CD14-positive monocyte (primary cell): ENCODE results near the gene TMEM119. TPM values are rescaled to one million over a fixed set of nuclear protein-coding genes. Genes with fewer than 3 reads are reported as not detected.

Experiments
- DNase-seq, 3 donors: peaks; one replicate each; pipeline ENCODE4 v3.0.0-alpha.2; 2011 to 2022
- H2AFZ ChIP-seq: 2 replicates; pipeline ENCODE4 v1.6.0; 2012; ENCODE audit warnings: mild to moderate bottlenecking, low read depth, low read length, inconsistent platforms; ENCODE audit not compliant: insufficient read depth, poor library complexity, severe bottlenecking
- H3K27ac ChIP-seq, 2 donors: 1 replicate in 1 of 2; 2 replicates in 1 of 2; pipeline ENCODE4 v1.5.1; 2012 to 2013; ENCODE audit warnings: low read length in 2 of 2, control low read depth in 1 of 2, inconsistent platforms in 1 of 2, low read depth in 1 of 2, mild to moderate bottlenecking in 1 of 2
- H3K27me3 ChIP-seq, 2 donors: one replicate each; pipeline versions ENCODE4 v1.6.0 to v1.6.1; 2011 to 2013; ENCODE audit warnings: low read length in 2 of 2; ENCODE audit not compliant: control insufficient read depth in 2 of 2, insufficient read depth in 2 of 2
- H3K36me3 ChIP-seq, 2 donors: replicated peaks in 1 of 2; 1 replicate in 1 of 2; 2 replicates in 1 of 2; pipeline versions ENCODE4 v1.5.1 to v1.6.1; 2012 to 2013; ENCODE audit warnings: low read length in 2 of 2, control low read depth in 1 of 2, inconsistent platforms in 1 of 2, mild to moderate bottlenecking in 1 of 2; ENCODE audit not compliant: insufficient read depth in 2 of 2, control insufficient read depth in 1 of 2
- H3K4me1 ChIP-seq, 2 donors: 1 replicate in 1 of 2; 2 replicates in 1 of 2; pipeline versions ENCODE4 v1.5.1 to v1.6.1; 2012 to 2013; ENCODE audit warnings: low read length in 2 of 2, control low read depth in 1 of 2, inconsistent platforms in 1 of 2, mild to moderate bottlenecking in 1 of 2, moderate library complexity in 1 of 2; ENCODE audit not compliant: insufficient read depth in 2 of 2, control insufficient read depth in 1 of 2
- H3K4me2 ChIP-seq: replicated peaks from 2 replicates; pipeline ENCODE3; 2012; ENCODE audit warnings: low read length, moderate library complexity, mild to moderate bottlenecking; ENCODE audit not compliant: poor library complexity, severe bottlenecking; ENCODE audit errors: extremely low read depth
- H3K4me3 ChIP-seq, 3 experiments: fragments of 200-600 bp in 1 of 3; sonication (generic) in 1 of 3; replicated peaks in 1 of 3; 1 replicate in 2 of 3; 2 replicates in 1 of 3; pipeline ENCODE4 v1.5.1; 2011 to 2013; ENCODE audit warnings: low read length in 3 of 3, mild to moderate bottlenecking in 3 of 3, control low read depth in 2 of 3, low read depth in 2 of 3, inconsistent platforms in 1 of 3, moderate library complexity in 1 of 3
- H3K79me2 ChIP-seq: 2 replicates; pipeline ENCODE4 v1.6.0; 2012; ENCODE audit warnings: mild to moderate bottlenecking, control low read depth, inconsistent platforms, low read length, moderate library complexity; ENCODE audit not compliant: insufficient read depth
- H3K9ac ChIP-seq: 2 replicates; pipeline ENCODE4 v1.6.0; 2017; ENCODE audit warnings: low read length, mild to moderate bottlenecking; ENCODE audit not compliant: insufficient read depth, poor library complexity, severe bottlenecking
- H3K9me3 ChIP-seq, 2 donors: replicated peaks in 1 of 2; 1 replicate in 1 of 2; 2 replicates in 1 of 2; pipeline versions ENCODE4 v1.5.1 to v1.6.1; 2012 to 2013; ENCODE audit warnings: low read length in 2 of 2, control low read depth in 1 of 2; ENCODE audit not compliant: control insufficient read depth in 1 of 2, insufficient read depth in 1 of 2
- H4K20me1 ChIP-seq: 2 replicates; pipeline ENCODE4 v1.6.0; 2012; ENCODE audit warnings: mild to moderate bottlenecking, low read length, control low read depth, moderate library complexity; ENCODE audit not compliant: insufficient read depth
- H3K27ac Mint-ChIP-seq, 7 donors: one replicate each; pipeline ENCODE4 v1.8.0; 2020; ENCODE audit warnings: mild to moderate bottlenecking in 7 of 7, mixed read lengths in 7 of 7, moderate library complexity in 6 of 7, inconsistent platforms in 2 of 7
- H3K27me3 Mint-ChIP-seq, 3 donors: one replicate each; pipeline ENCODE4 v1.8.0; 2021 to 2022; ENCODE audit warnings: low read depth in 3 of 3, mild to moderate bottlenecking in 3 of 3, mixed read lengths in 3 of 3, moderate library complexity in 3 of 3, inconsistent platforms in 1 of 3
- H3K36me3 Mint-ChIP-seq, 2 donors: one replicate each; pipeline ENCODE4 v1.8.0; 2020; ENCODE audit warnings: mixed read lengths in 2 of 2, inconsistent platforms in 1 of 2, mild to moderate bottlenecking in 1 of 2
- H3K4me1 Mint-ChIP-seq: one replicate; pipeline ENCODE4 v1.8.0; 2020; ENCODE audit warnings: mild to moderate bottlenecking, mixed read lengths
- H3K4me3 Mint-ChIP-seq, 2 donors: one replicate each; pipeline ENCODE4 v1.8.0; 2020; ENCODE audit warnings: mild to moderate bottlenecking in 2 of 2, mixed read lengths in 2 of 2, moderate library complexity in 1 of 2
- H3K9me3 Mint-ChIP-seq, 7 donors: one replicate each; pipeline ENCODE4 v1.8.0; 2020 to 2022; ENCODE audit warnings: mixed read lengths in 7 of 7, mild to moderate bottlenecking in 6 of 7, moderate library complexity in 6 of 7, inconsistent platforms in 2 of 7
- CTCF ChIP-seq: fragments of 200-600 bp; IDR thresholded peaks from one replicate; pipeline ENCODE4 v1.8.0; 2022; ENCODE audit warnings: antibody characterized with exemption, mild to moderate bottlenecking
- WGBS: methylation state at CpG from one replicate; pipeline ENCODE4 v1.1.5; 2013; ENCODE audit warnings: missing lambda C conversion rate; ENCODE audit not compliant: insufficient coverage; 5-methylcytosine and 5-hydroxymethylcytosine counted together
- intact Hi-C, 2 donors: fragments of 100-400 bp; cut with micrococcal nuclease; formaldehyde crosslinking; loops; one replicate each; pipeline versions ENCODE4 v1.15.0 to v1.15.1; 2023
- polyA plus RNA-seq, 3 donors: library from polyadenylated mRNA; depleted of rRNA in 1 of 3; unstranded in 2 of 3; stranded (reverse) in 1 of 3; fragments of 300-500 nt in 2 of 3; fragments of >200 nt in 1 of 3; fragmentation: Illumina TruSeq in 2 of 3; gene quantifications; 1 replicate in 2 of 3; 2 replicates in 1 of 3; pipeline ENCODE4 v1.2.3, GENCODE V29; 2012 to 2021

TMEM119 gene
- polyA plus RNA-seq, 3 donors: 0.18 to 0.85 (median 0.56) TPM

- Histone ChIP-seq H3K27me3 (peaks cover 0 to 5% of the 10 kb centered on the region in 2 donors), H2AFZ (no peak overlapping the region), H3K4me3 (no peak overlapping the region), H4K20me1 (peaks cover 29% of the 10 kb centered on the region), H3K9me3 (peaks cover 7 to 8% of the 10 kb centered on the region in 2 donors), H3K79me2 (peaks cover 7% of the 10 kb centered on the region), H3K9ac (no peak overlapping the region), H3K4me1 (peaks cover 16 to 22% of the 10 kb centered on the region in 2 donors), H3K4me2 (no peak overlapping the region), H3K27ac (no peak overlapping the region), H3K36me3 (no peaks in the 10 kb centered on the region)
- H3K4me1 Mint-ChIP-seq: peaks cover 19% of the 10 kb centered on the region
- no peak for TF ChIP-seq CTCF
- no peak overlapping the region for H3K4me3 Mint-ChIP-seq
- H3K9me3 Mint-ChIP-seq: peaks cover 8 to 14% (median 9%) of the 10 kb centered on the region in 7 donors
- peak overlapping the region in 1 of 7 donors; percentile 3 for H3K27ac Mint-ChIP-seq
- peaks cover 16 to 22% of the 10 kb centered on the region in 2 donors for H3K36me3 Mint-ChIP-seq
- DNase-seq: peak in 1 of 3 donors; percentile 50
- intact Hi-C loops: loop anchor here in 1 of 2 donors (10.0 kb wide), 1 partner anchor 481 kb away; the partner anchor contains the start of genes ALKBH2 and UNG
- WGBS: 71% methylated on average over 2 of the region's 9 CpGs
- H3K27me3 Mint-ChIP-seq: peaks cover 4 to 15% (median 14%) of the 10 kb centered on the region in 3 donors
These were observed 15.7 kb upstream of the TMEM119 start for GRCh38 chr12:108613548-108613947.

GRCh38 chr12:108612788-108613282, 15.0 kb upstream of the TMEM119 start:
- peaks cover 4 to 16% (median 14%) of the 10 kb centered on the region in 3 donors for H3K27me3 Mint-ChIP-seq

More at GRCh38 chr12:108612788-108613282, 15.0 kb upstream of the TMEM119 start:
- WGBS: 89% methylated on average over 6 of the region's 8 CpGs
- Histone ChIP-seq H3K4me3 (no peak overlapping the region), H4K20me1 (peaks cover 22% of the 10 kb centered on the region), H3K27me3 (peaks cover 0 to 5% of the 10 kb centered on the region in 2 donors), H3K27ac (no peak overlapping the region), H3K4me2 (no peak overlapping the region), H3K79me2 (peaks cover 4% of the 10 kb centered on the region), H3K9ac (no peak overlapping the region), H3K36me3 (no peaks in the 10 kb centered on the region), H3K4me1 (peaks cover 11 to 15% of the 10 kb centered on the region in 2 donors), H2AFZ (no peak overlapping the region), H3K9me3 (peaks cover 7 to 8% of the 10 kb centered on the region in 2 donors)
- DNase-seq: no peak
- H3K4me1 Mint-ChIP-seq: peaks cover 12% of the 10 kb centered on the region
- H3K27ac Mint-ChIP-seq: no peak overlapping the region
- H3K4me3 Mint-ChIP-seq: no peak overlapping the region
- H3K9me3 Mint-ChIP-seq: peaks cover 8 to 14% (median 9%) of the 10 kb centered on the region in 7 donors
- H3K36me3 Mint-ChIP-seq: peaks cover 16 to 22% of the 10 kb centered on the region in 2 donors
- no peak for TF ChIP-seq CTCF
- intact Hi-C loops: loop anchor here in 1 of 2 donors (10.0 kb wide), 1 partner anchor 482 kb away; the partner anchor contains the start of genes ALKBH2 and UNG
